Fibroblast of lung (primary cell): ENCODE results near the gene MYO9A.

Experiments used
- CTCF ChIP-seq, 2 donors: IDR thresholded peaks in 1 of 2; conservative IDR thresholded peaks in 1 of 2; 1 replicate in 1 of 2; 2 replicates in 1 of 2; pipeline ENCODE4 v1.5.1; 2011 to 2012; ENCODE audit warnings: low read length in 2 of 2, control low read depth in 1 of 2, inconsistent platforms in 1 of 2, low read depth in 1 of 2, mild to moderate bottlenecking in 1 of 2
- EZH2 ChIP-seq: IDR thresholded peaks from 2 replicates; pipeline ENCODE4 v1.5.1; 2012; ENCODE audit warnings: low read length, control low read depth, mild to moderate bottlenecking; ENCODE audit errors: missing control alignments

- TF ChIP-seq CTCF (conservative IDR thresholded peaks at IDR 0.05 in 1 of 2, IDR thresholded peaks at IDR 0.05 in 1 of 2; ENCODE audit: low read depth in 1 of 2, low read length in 2 of 2) (no peak), EZH2 (no peak)
These were observed 43.5 kb downstream of the MYO9A start for GRCh38 chr15:72074335-72075060.
